ENCODE data around the gene MMS19.

GRCh38 chr10:97494151-97494550, 4.1 kb downstream of the MMS19 start:
- TF ChIP-seq, protein P1, sequence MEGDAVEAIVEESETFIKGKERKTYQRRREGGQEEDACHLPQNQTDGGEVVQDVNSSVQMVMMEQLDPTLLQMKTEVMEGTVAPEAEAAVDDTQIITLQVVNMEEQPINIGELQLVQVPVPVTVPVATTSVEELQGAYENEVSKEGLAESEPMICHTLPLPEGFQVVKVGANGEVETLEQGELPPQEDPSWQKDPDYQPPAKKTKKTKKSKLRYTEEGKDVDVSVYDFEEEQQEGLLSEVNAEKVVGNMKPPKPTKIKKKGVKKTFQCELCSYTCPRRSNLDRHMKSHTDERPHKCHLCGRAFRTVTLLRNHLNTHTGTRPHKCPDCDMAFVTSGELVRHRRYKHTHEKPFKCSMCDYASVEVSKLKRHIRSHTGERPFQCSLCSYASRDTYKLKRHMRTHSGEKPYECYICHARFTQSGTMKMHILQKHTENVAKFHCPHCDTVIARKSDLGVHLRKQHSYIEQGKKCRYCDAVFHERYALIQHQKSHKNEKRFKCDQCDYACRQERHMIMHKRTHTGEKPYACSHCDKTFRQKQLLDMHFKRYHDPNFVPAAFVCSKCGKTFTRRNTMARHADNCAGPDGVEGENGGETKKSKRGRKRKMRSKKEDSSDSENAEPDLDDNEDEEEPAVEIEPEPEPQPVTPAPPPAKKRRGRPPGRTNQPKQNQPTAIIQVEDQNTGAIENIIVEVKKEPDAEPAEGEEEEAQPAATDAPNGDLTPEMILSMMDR (conservative IDR thresholded peaks at IDR 0.05; ENCODE audit: low read depth, low read length): no peak
- TF ChIP-seq EZH2 (IDR thresholded peaks at IDR 0.05; ENCODE audit: borderline replicate concordance, low read depth, low read length, poor library complexity, severe bottlenecking): no peak

All from A673 (cell line).